Cardiac fibroblast (primary cell): ENCODE data around the gene ZNF385D.

Experiments
- DNase-seq, 2 donors: peaks; one replicate each; pipeline versions ENCODE4 v3.0.0 to v3.0.0-alpha.2; 2010; ENCODE audit warnings: low read depth in 2 of 2
- H3K4me3 ChIP-seq, 2 donors: replicated peaks in 1 of 2; 1 replicate in 1 of 2; 2 replicates in 1 of 2; pipeline ENCODE4 v1.5.1; 2011; ENCODE audit warnings: low read depth in 2 of 2, low read length in 2 of 2, mild to moderate bottlenecking in 2 of 2, moderate library complexity in 1 of 2
- TF ChIP-seq, protein P1 (sequence below): IDR thresholded peaks from one replicate; pipeline ENCODE4 v1.5.1; 2011; ENCODE audit warnings: low read depth, mild to moderate bottlenecking, low read length, inconsistent platforms

ZNF385D gene

DNA sequence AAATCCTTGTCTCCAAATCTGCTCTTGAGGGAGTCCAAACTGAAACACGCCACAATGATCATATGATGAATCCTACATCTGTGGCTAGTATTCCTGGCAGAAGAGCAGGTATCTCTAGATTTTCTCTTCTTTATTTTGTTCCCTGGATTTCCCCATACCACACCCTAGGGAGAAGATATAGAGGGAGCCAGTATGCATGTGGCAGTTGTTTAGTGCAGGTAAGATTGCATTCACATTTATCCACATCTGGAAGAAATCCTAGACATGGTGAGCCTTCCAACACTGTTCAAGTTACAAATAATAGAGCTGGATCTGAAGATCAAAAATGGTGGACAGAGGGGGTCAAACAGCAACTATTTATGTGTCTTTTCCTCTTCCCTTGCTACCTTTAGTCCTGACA, 316.7 kb downstream of the ZNF385D start:
- TF ChIP-seq, protein P1, sequence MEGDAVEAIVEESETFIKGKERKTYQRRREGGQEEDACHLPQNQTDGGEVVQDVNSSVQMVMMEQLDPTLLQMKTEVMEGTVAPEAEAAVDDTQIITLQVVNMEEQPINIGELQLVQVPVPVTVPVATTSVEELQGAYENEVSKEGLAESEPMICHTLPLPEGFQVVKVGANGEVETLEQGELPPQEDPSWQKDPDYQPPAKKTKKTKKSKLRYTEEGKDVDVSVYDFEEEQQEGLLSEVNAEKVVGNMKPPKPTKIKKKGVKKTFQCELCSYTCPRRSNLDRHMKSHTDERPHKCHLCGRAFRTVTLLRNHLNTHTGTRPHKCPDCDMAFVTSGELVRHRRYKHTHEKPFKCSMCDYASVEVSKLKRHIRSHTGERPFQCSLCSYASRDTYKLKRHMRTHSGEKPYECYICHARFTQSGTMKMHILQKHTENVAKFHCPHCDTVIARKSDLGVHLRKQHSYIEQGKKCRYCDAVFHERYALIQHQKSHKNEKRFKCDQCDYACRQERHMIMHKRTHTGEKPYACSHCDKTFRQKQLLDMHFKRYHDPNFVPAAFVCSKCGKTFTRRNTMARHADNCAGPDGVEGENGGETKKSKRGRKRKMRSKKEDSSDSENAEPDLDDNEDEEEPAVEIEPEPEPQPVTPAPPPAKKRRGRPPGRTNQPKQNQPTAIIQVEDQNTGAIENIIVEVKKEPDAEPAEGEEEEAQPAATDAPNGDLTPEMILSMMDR, result no peak
- no peak overlapping the region for H3K4me3 ChIP-seq
- DNase-seq, result no peak

- DNase-seq, result no peak
- TF ChIP-seq, protein P1, result no peak
Observed at GRCh38 chr3:21433751-21434150, 317.3 kb downstream of the ZNF385D start.

GRCh38 chr3:21426920-21427319, 324.1 kb downstream of the ZNF385D start:
- TF ChIP-seq, protein P1, result no peak
- DNase-seq, result no peak
- no peak overlapping the region for H3K4me3 ChIP-seq

More at GRCh38 chr3:21433751-21434150, 317.3 kb downstream of the ZNF385D start:
- no peak overlapping the region for H3K4me3 ChIP-seq

- H3K4me3 ChIP-seq, result no peak overlapping the region
- TF ChIP-seq, protein P1, result no peak
- DNase-seq, result no peak
Observed at GRCh38 chr3:21425715-21426114, 325.3 kb downstream of the ZNF385D start.

DNA sequence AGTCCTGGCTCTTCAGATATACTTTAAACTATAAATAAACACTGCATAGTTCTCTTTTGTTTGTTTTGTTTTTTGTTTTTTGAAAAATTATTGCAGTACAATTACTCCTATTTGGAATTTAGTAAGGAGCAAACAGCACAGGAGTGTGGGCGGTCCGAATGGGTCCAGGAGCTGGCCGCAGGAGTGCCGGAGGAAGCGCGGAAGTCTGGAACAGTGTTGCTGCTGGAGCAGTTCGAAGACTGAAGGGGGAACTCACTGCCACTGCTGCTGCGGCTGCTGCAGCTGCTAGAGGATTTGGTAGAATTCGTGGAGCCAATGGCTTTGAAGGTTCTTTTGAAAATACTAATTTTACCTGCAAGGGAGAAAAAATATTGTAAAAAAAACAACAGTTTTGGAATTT, 329.9 kb downstream of the ZNF385D start:
- H3K4me3 ChIP-seq, result no peak overlapping the region
- TF ChIP-seq, protein P1, result no peak
- DNase-seq, result no peak

DNA sequence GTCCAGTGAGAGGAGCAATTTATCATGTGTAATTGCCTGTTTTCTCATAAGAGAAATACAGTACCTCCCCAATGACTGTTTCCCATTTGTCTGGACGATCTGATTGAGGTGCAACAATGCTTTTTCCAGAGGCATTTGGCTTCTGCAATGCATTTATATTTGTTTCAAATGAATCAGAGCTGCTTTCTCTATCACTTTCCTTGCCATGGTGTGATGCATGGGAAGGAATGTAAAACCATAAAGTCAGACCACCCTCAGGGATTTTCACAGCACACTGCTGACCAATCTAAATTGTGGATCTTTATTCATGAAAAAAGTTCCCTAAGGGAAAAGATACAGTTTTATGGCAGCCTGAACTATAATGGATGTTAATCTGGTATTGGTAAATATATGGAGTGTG, 333.0 kb downstream of the ZNF385D start:
- TF ChIP-seq, protein P1, result no peak
- no peak overlapping the region for H3K4me3 ChIP-seq
- peak in 1 of 2 donors; percentile 8 for DNase-seq

GRCh38 chr3:21414506-21414905, 336.5 kb downstream of the ZNF385D start:
- H3K4me3 ChIP-seq, result no peak overlapping the region
- no peak for DNase-seq
- TF ChIP-seq, protein P1, result no peak
